Lung (tissue), 12 donors: ENCODE data around the gene FKBP10. TPM values are rescaled to one million over a fixed set of nuclear protein-coding genes. Genes with fewer than 3 reads are reported as not detected.

Experiments
- ATAC-seq: fragments of 200-7000 bp; cut with Tn5 transposase; one replicate; pipeline ENCODE4 v1.9.1; 2020; ENCODE audit warnings: moderate number of reproducible peaks; ENCODE audit not compliant: insufficient read depth, low FRiP score
- DNase-seq, 3 donors: peaks; one replicate each; pipeline ENCODE4 v3.0.0-alpha.2; 2013 to 2017
- H3K27ac ChIP-seq, 2 donors: one replicate each; pipeline ENCODE4 v1.5.1; 2013; ENCODE audit warnings: mild to moderate bottlenecking in 2 of 2, moderate library complexity in 2 of 2, control low read depth in 1 of 2, inconsistent platforms in 1 of 2, low read depth in 1 of 2, low read length in 1 of 2
- H3K27me3 ChIP-seq, 3 donors: one replicate each; pipeline ENCODE4 v1.5.1; 2013; ENCODE audit warnings: low read length in 2 of 3; ENCODE audit not compliant: control insufficient read depth in 3 of 3, insufficient read depth in 3 of 3
- H3K36me3 ChIP-seq, 4 donors: one replicate each; pipeline ENCODE4 v1.5.1; 2013; ENCODE audit warnings: low read length in 4 of 4, mild to moderate bottlenecking in 1 of 4, moderate library complexity in 1 of 4; ENCODE audit not compliant: control insufficient read depth in 4 of 4, insufficient read depth in 4 of 4
- H3K4me1 ChIP-seq, 5 donors: one replicate each; pipeline ENCODE4 v1.5.1; 2013; ENCODE audit warnings: low read length in 5 of 5, mild to moderate bottlenecking in 2 of 5, moderate library complexity in 1 of 5; ENCODE audit not compliant: control insufficient read depth in 5 of 5, insufficient read depth in 5 of 5
- H3K4me3 ChIP-seq: one replicate; pipeline ENCODE4 v1.5.1; 2013; ENCODE audit warnings: mild to moderate bottlenecking, control low read depth, moderate library complexity
- H3K9ac ChIP-seq, 2 donors: one replicate each; pipeline ENCODE4 v1.5.1; 2013; ENCODE audit warnings: low read length in 2 of 2, control low read depth in 1 of 2; ENCODE audit not compliant: insufficient read depth in 1 of 2
- H3K9me3 ChIP-seq, 4 donors: one replicate each; pipeline ENCODE4 v1.5.1; 2013; ENCODE audit warnings: low read length in 3 of 4, mild to moderate bottlenecking in 1 of 4, moderate library complexity in 1 of 4; ENCODE audit not compliant: control insufficient read depth in 4 of 4, insufficient read depth in 3 of 4
- WGBS, 2 donors: extraction: QIAGEN DNeasy Blood & Tissue Kit; methylation state at CpG; one replicate each; pipeline ENCODE4 v1.1.7; 2013; 5-methylcytosine and 5-hydroxymethylcytosine counted together
- polyA plus RNA-seq, 2 donors: library from polyadenylated mRNA; stranded (reverse); fragments of 200-250 nt; gene quantifications; one replicate each; pipeline ENCODE4 v1.2.1, GENCODE V29; 2013
- total RNA-seq, 2 donors: library from RNA; depleted of rRNA in 1 of 2; stranded (reverse); fragments of >200 nt in 1 of 2; gene quantifications; one replicate each; pipeline ENCODE4 v1.2.1, GENCODE V29; 2014 to 2021
- TF ChIP-seq, protein P1 (sequence below): IDR thresholded peaks from 2 replicates; pipeline ENCODE4 v1.5.1; 2012; ENCODE audit warnings: mild to moderate bottlenecking; ENCODE audit errors: control extremely low read depth, extremely low read depth
- donor health status: control.
- donor health status: control.
- donor health status: Bipolar disorder and iron deficiency.
- donor health status: healthy.
- donor health status: DM: yes; HTN: yes; CAD: no.

FKBP10 gene
- total and polyA plus RNA-seq, 4 donors = 32.6 to 64.4 (median 48.3) TPM

DNA sequence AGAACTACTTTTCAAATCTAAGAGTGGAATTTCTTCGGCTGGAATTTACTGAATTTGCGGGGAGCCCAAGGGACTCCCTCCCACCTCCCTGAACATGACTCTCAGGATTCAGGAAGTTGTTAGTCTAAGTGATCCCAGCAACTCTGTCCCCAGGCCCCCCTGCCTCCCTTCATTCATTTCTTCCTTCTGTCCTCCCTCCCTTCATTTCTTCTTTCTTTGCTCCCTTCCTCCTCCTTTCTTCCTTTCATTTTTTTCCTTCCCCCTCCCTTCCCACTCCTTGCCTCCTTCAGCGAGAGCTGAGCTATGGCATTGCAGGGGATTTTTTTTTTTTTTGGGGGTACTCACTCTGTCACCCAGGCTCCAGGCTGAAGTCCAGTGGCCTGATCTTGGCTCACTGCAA lies 15.4 kb upstream of the FKBP10 start:
- Histone ChIP-seq H3K4me1 (peaks cover 5 to 28% (median 15%) of the 10 kb centered on the region in 5 donors), H3K27ac (no peak overlapping the region), H3K9ac (no peak overlapping the region), H3K9me3 (no peaks in the 10 kb centered on the region), H3K4me3 (no peak overlapping the region), H3K36me3 (no peaks in the 10 kb centered on the region), H3K27me3 (no peaks in the 10 kb centered on the region)
- ATAC-seq = no peak
- WGBS, 2 donors = 82 to 85% methylated on average over 3 of the region's 3 CpGs
- no peak for DNase-seq
- TF ChIP-seq, protein P1, sequence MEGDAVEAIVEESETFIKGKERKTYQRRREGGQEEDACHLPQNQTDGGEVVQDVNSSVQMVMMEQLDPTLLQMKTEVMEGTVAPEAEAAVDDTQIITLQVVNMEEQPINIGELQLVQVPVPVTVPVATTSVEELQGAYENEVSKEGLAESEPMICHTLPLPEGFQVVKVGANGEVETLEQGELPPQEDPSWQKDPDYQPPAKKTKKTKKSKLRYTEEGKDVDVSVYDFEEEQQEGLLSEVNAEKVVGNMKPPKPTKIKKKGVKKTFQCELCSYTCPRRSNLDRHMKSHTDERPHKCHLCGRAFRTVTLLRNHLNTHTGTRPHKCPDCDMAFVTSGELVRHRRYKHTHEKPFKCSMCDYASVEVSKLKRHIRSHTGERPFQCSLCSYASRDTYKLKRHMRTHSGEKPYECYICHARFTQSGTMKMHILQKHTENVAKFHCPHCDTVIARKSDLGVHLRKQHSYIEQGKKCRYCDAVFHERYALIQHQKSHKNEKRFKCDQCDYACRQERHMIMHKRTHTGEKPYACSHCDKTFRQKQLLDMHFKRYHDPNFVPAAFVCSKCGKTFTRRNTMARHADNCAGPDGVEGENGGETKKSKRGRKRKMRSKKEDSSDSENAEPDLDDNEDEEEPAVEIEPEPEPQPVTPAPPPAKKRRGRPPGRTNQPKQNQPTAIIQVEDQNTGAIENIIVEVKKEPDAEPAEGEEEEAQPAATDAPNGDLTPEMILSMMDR = no peak

DNA sequence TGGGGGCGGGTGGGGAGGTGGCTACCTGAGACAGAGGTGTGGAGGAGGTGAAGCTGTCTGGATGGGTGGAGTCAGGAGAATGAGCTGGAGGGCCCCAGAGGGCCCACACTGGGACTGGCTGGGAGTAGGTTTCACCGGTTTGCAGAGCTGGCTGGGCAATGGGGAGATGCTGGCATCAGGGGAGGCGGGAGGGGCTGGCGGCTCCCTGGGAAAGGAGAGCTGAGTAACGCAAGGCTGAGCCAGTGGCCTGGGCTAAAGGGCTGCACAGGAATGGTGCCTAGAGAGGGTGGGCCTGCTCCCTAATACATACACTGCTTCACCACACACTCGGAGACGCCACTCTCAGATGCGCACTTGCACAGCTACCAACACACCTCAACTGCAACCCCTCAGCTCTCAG lies 13.4 kb upstream of the FKBP10 start:
- WGBS, 2 donors = 88 to 91% methylated on average over 8 of the region's 8 CpGs
- ATAC-seq = no peak

GRCh38 chr17:41800601-41801373 lies 12.0 kb upstream of the FKBP10 start:
- peak; percentile 60 for ATAC-seq
- 57 to 77% methylated on average over 18 of the region's 18 CpGs for WGBS, 2 donors
- H3K4me3 ChIP-seq = no peak overlapping the region

More for the DNA sequence above, 13.4 kb upstream of the FKBP10 start:
- H3K9me3 ChIP-seq = no peaks in the 10 kb centered on the region
- H3K4me1 ChIP-seq = peaks cover 1 to 10% (median 5%) of the 10 kb centered on the region in 5 donors
- H3K36me3 ChIP-seq = peaks cover 0 to 4% (median 0%) of the 10 kb centered on the region in 4 donors
- TF ChIP-seq, protein P1 = no peak
- H3K9ac ChIP-seq = no peak overlapping the region
- no peak overlapping the region for H3K4me3 ChIP-seq
- H3K27ac ChIP-seq = no peak overlapping the region
- no peak for DNase-seq
- H3K27me3 ChIP-seq = no peaks in the 10 kb centered on the region

More at GRCh38 chr17:41800601-41801373, 12.0 kb upstream of the FKBP10 start:
- no peaks in the 10 kb centered on the region for H3K27me3 ChIP-seq
- peaks cover 0 to 4% (median 3%) of the 10 kb centered on the region in 4 donors for H3K36me3 ChIP-seq
- H3K9me3 ChIP-seq = no peaks in the 10 kb centered on the region
- H3K4me1 ChIP-seq = peaks cover 0 to 10% (median 5%) of the 10 kb centered on the region in 5 donors
- H3K27ac ChIP-seq = peak overlapping the region in 1 of 2 donors; percentile 60
- TF ChIP-seq, protein P1 = no peak
- DNase-seq = peak; percentile 34 to 63 (median 51)
- H3K9ac ChIP-seq = no peak overlapping the region
